Measurements from ENCODE around the gene KDM4C. TPM values are rescaled to one million over a fixed set of nuclear protein-coding genes. Genes with fewer than 3 reads are reported as not detected.
A peak's percentile ranks its signal among the peaks of the same experiment; 100 is the strongest.

The KDM4C gene
- total and polyA plus RNA-seq, 2 donors (not counting 1 experiment from before 2014, with no cell fraction given): 13.0 to 39.0 TPM

GRCh38 chr9:7174884-7175283 is 417.1 kb downstream of the KDM4C start:
- H3K4me1 ChIP-seq (ENCODE audit: control insufficient read depth, extremely low read depth, insufficient read depth, low read length): no peaks in the 10 kb centered on the region

DNA sequence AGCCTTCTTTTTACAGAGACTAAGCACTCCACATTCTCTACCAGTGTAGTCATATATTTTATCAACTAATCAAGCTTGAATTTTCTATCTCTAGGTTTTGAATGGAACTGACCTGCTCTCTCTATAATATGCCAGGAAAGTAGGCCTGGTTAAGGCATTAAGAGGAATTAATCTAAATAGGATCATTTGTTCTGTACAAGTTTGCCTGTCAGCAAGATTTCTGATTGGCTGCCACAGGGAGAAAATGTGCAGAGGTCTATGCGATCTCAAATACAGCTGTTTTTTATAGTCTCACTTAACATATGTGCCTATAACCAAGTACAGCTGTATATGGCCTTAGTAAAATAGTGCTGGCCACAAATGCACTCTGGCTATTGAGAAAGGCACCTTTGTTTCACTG is 418.8 kb downstream of the KDM4C start:
- no peaks in the 10 kb centered on the region for H3K79me2 ChIP-seq (ENCODE audit: control insufficient read depth, insufficient read depth, low read length)
- H3K9ac ChIP-seq (ENCODE audit: insufficient read depth, low read length): no peak overlapping the region
- H2AFZ ChIP-seq (ENCODE audit: low read length): no peak overlapping the region
- no peaks in the 10 kb centered on the region for H3K27me3 ChIP-seq (ENCODE audit: control insufficient read depth, insufficient read depth, low read length)
- H3K36me3 ChIP-seq (ENCODE audit: control insufficient read depth, insufficient read depth, low read length): no peaks in the 10 kb centered on the region
- H3K4me1 ChIP-seq (ENCODE audit: control insufficient read depth, extremely low read depth, insufficient read depth, low read length): no peaks in the 10 kb centered on the region
- peak in 1 of 2 donors; percentile 31 for DNase-seq (ENCODE audit: low read depth in 2 of 2)
- no peak overlapping the region for H3K27ac ChIP-seq (ENCODE audit: insufficient read depth, low read length)
- no peaks in the 10 kb centered on the region for H4K20me1 ChIP-seq (ENCODE audit: control insufficient read depth, extremely low read depth, insufficient read depth, low read length)
- no peak overlapping the region for H3K4me3 ChIP-seq (replicated peaks in 1 of 4; ENCODE audit: control extremely low read depth in 1 of 4, insufficient read depth in 1 of 4, low read depth in 3 of 4, low read length in 4 of 4)
- H3K9me3 ChIP-seq (ENCODE audit: control insufficient read depth, insufficient read depth, low read depth, low read length): no peaks in the 10 kb centered on the region
- TF ChIP-seq EZH2 (IDR thresholded peaks at IDR 0.05; ENCODE audit: low read length, missing control alignments): no peak
- H3K4me2 ChIP-seq (ENCODE audit: extremely low read depth, insufficient read depth, low read length): no peak overlapping the region

More at GRCh38 chr9:7174884-7175283, 417.1 kb downstream of the KDM4C start:
- Histone ChIP-seq H3K27ac (ENCODE audit: insufficient read depth, low read length) (no peak overlapping the region), H3K4me3 (replicated peaks in 1 of 4; ENCODE audit: control extremely low read depth in 1 of 4, insufficient read depth in 1 of 4, low read depth in 3 of 4, low read length in 4 of 4) (no peak overlapping the region), H3K27me3 (ENCODE audit: control insufficient read depth, insufficient read depth, low read length) (no peaks in the 10 kb centered on the region), H3K79me2 (ENCODE audit: control insufficient read depth, insufficient read depth, low read length) (no peaks in the 10 kb centered on the region), H2AFZ (ENCODE audit: low read length) (no peak overlapping the region), H3K9me3 (ENCODE audit: control insufficient read depth, insufficient read depth, low read depth, low read length) (no peaks in the 10 kb centered on the region), H3K4me2 (ENCODE audit: extremely low read depth, insufficient read depth, low read length) (no peak overlapping the region), H4K20me1 (ENCODE audit: control insufficient read depth, extremely low read depth, insufficient read depth, low read length) (no peaks in the 10 kb centered on the region), H3K9ac (ENCODE audit: insufficient read depth, low read length) (no peak overlapping the region), H3K36me3 (ENCODE audit: control insufficient read depth, insufficient read depth, low read length) (no peaks in the 10 kb centered on the region)
- TF ChIP-seq, protein P1, sequence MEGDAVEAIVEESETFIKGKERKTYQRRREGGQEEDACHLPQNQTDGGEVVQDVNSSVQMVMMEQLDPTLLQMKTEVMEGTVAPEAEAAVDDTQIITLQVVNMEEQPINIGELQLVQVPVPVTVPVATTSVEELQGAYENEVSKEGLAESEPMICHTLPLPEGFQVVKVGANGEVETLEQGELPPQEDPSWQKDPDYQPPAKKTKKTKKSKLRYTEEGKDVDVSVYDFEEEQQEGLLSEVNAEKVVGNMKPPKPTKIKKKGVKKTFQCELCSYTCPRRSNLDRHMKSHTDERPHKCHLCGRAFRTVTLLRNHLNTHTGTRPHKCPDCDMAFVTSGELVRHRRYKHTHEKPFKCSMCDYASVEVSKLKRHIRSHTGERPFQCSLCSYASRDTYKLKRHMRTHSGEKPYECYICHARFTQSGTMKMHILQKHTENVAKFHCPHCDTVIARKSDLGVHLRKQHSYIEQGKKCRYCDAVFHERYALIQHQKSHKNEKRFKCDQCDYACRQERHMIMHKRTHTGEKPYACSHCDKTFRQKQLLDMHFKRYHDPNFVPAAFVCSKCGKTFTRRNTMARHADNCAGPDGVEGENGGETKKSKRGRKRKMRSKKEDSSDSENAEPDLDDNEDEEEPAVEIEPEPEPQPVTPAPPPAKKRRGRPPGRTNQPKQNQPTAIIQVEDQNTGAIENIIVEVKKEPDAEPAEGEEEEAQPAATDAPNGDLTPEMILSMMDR (conservative IDR thresholded peaks at IDR 0.05 in 1 of 2, IDR thresholded peaks at IDR 0.05 in 1 of 2; ENCODE audit: low read depth in 1 of 2, low read length in 2 of 2): no peak
- TF ChIP-seq EZH2 (IDR thresholded peaks at IDR 0.05; ENCODE audit: low read length, missing control alignments): no peak
- no peak for DNase-seq (ENCODE audit: low read depth in 2 of 2)

DNA sequence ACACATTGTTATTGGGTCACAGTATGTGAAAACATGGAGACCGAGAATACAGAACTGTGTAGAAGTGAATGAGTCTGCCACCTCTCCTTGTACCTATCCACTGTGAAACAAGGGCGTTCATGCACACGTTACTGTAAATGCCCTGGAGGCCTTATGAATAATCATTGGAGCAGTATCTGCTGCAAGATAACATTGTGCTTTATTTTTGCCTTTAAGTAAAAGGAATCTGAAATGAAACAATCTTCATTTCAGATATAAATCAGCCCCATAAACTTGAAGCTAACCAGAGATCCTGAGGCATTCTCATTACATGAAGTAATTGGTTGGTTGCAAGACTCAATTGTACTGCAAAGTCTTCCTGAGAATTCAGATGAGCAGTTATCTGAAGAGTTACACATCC is 419.6 kb downstream of the KDM4C start:
- no peak for DNase-seq (ENCODE audit: low read depth in 2 of 2)
- H3K9me3 ChIP-seq (ENCODE audit: control insufficient read depth, insufficient read depth, low read depth, low read length): no peaks in the 10 kb centered on the region
- no peaks in the 10 kb centered on the region for H4K20me1 ChIP-seq (ENCODE audit: control insufficient read depth, extremely low read depth, insufficient read depth, low read length)
- H3K36me3 ChIP-seq (ENCODE audit: control insufficient read depth, insufficient read depth, low read length): no peaks in the 10 kb centered on the region
- H2AFZ ChIP-seq (ENCODE audit: low read length): no peak overlapping the region
- no peaks in the 10 kb centered on the region for H3K27me3 ChIP-seq (ENCODE audit: control insufficient read depth, insufficient read depth, low read length)
- no peaks in the 10 kb centered on the region for H3K4me1 ChIP-seq (ENCODE audit: control insufficient read depth, extremely low read depth, insufficient read depth, low read length)
- H3K4me2 ChIP-seq (ENCODE audit: extremely low read depth, insufficient read depth, low read length): no peak overlapping the region
- no peak overlapping the region for H3K9ac ChIP-seq (ENCODE audit: insufficient read depth, low read length)
- H3K27ac ChIP-seq (ENCODE audit: insufficient read depth, low read length): no peak overlapping the region
- H3K79me2 ChIP-seq (ENCODE audit: control insufficient read depth, insufficient read depth, low read length): no peaks in the 10 kb centered on the region
- no peak overlapping the region for H3K4me3 ChIP-seq (replicated peaks in 1 of 4; ENCODE audit: control extremely low read depth in 1 of 4, insufficient read depth in 1 of 4, low read depth in 3 of 4, low read length in 4 of 4)
- TF ChIP-seq, protein P1 (conservative IDR thresholded peaks at IDR 0.05 in 1 of 2, IDR thresholded peaks at IDR 0.05 in 1 of 2; ENCODE audit: low read depth in 1 of 2, low read length in 2 of 2): no peak
- no peak for TF ChIP-seq EZH2 (IDR thresholded peaks at IDR 0.05; ENCODE audit: low read length, missing control alignments)
